HG02870 (cell line): ENCODE measurements around the gene TNFAIP2.
"Not testable (repeated sequence)": the region's sequence is repeated elsewhere in the genome, so short reads cannot be mapped to it uniquely, and the experiment has no call there.

ENCODE experiments used
- ATAC-seq: cut with Tn5 transposase; IDR thresholded peaks from one replicate; pipeline ENCODE4 v1.9.1; 2021; ENCODE audit warnings: mild to moderate bottlenecking, moderate library complexity; ENCODE audit not compliant: unreplicated experiment

The TNFAIP2 gene

GRCh38 chr14:103105580-103106150, 17.6 kb upstream of the TNFAIP2 start:
- ATAC-seq: no peak

GRCh38 chr14:103107455-103107854, 15.8 kb upstream of the TNFAIP2 start:
- no peak for ATAC-seq

- no peak for ATAC-seq
Measured at GRCh38 chr14:103107941-103108748, 15.1 kb upstream of the TNFAIP2 start.

GRCh38 chr14:103108749-103109207, 14.5 kb upstream of the TNFAIP2 start:
- ATAC-seq: no peak

GRCh38 chr14:103109535-103110441, 13.5 kb upstream of the TNFAIP2 start:
- ATAC-seq: no peak

- peak; percentile 30 for ATAC-seq
Measured at GRCh38 chr14:103110681-103111231, 12.5 kb upstream of the TNFAIP2 start.

GRCh38 chr14:103111232-103111868, 11.9 kb upstream of the TNFAIP2 start:
- peak; percentile 15 for ATAC-seq

GRCh38 chr14:103112400-103113243, 10.6 kb upstream of the TNFAIP2 start:
- no peak for ATAC-seq

GRCh38 chr14:103113303-103113702, 10.0 kb upstream of the TNFAIP2 start:
- ATAC-seq: no peak

- ATAC-seq: no peak
Measured at GRCh38 chr14:103113774-103114173, 9.5 kb upstream of the TNFAIP2 start.

GRCh38 chr14:103115086-103115679, 8.1 kb upstream of the TNFAIP2 start:
- not testable (repeated sequence) for ATAC-seq

GRCh38 chr14:103115845-103116572, 7.3 kb upstream of the TNFAIP2 start:
- ATAC-seq: no peak

- ATAC-seq: no peak
Measured at GRCh38 chr14:103116636-103117035, 6.6 kb upstream of the TNFAIP2 start.

GRCh38 chr14:103117499-103117898, 5.8 kb upstream of the TNFAIP2 start:
- ATAC-seq: not testable (repeated sequence)

- ATAC-seq: no peak
Measured at GRCh38 chr14:103118018-103118662, 5.1 kb upstream of the TNFAIP2 start.

GRCh38 chr14:103118663-103119404, 4.4 kb upstream of the TNFAIP2 start:
- no peak for ATAC-seq

- not testable (repeated sequence) for ATAC-seq
Measured at GRCh38 chr14:103119527-103119926, 3.7 kb upstream of the TNFAIP2 start.
